Hair follicle dermal papilla cell (primary cell): Measurements from ENCODE around the gene FAM53C. TPM values are rescaled to one million over a fixed set of nuclear protein-coding genes. Genes with fewer than 3 reads are reported as not detected.

Experiments used
- total RNA-seq: library from RNA; depleted of rRNA; stranded (reverse); fragments of >200 nt; gene quantifications from 2 replicates; pipeline ENCODE4 v1.2.3, GENCODE V29; 2012

The FAM53C gene
- total RNA-seq: 37.0 and 46.6 TPM in 2 replicates

GRCh38 chr5:138337685-138338410 lies at the start of gene FAM53C:
FAM53C (plus strand) TSS chr5:138338266; CDS start chr5:138341336, 3,070 bp downstream.

GRCh38 chr5:138331449-138332368 lies 6.4 kb upstream of the FAM53C start, which contains the start of gene CDC25C:
CDC25C (minus strand) TSS chr5:138331804; CDS start chr5:138331180, 624 bp downstream.

GRCh38 chr5:138352071-138352721 lies 14.1 kb downstream of the FAM53C start, which contains the start of gene KDM3B:
KDM3B (plus strand) TSS chr5:138352685; CDS start chr5:138352796, 111 bp downstream.

Other genes with a start within 250 kb of the FAM53C start
- gene NME5, start 198.8 kb upstream of the FAM53C start, total RNA-seq: 1.7 and 1.8 TPM in 2 replicates
- gene BRD8, start 159.6 kb upstream of the FAM53C start, total RNA-seq: 29.0 and 42.4 TPM in 2 replicates
- gene KIF20A, start 159.2 kb upstream of the FAM53C start, total RNA-seq: 8.3 and 16.3 TPM in 2 replicates
- gene CDC23, start 124.9 kb upstream of the FAM53C start, total RNA-seq: 28.2 and 31.0 TPM in 2 replicates
- gene GFRA3, start 63.6 kb upstream of the FAM53C start, total RNA-seq: not detected in 2 replicates
- 0.65 and 1.3 TPM in 2 replicates for gene CDC25C, start 6.5 kb upstream of the FAM53C start, total RNA-seq
- gene KDM3B, start 14.4 kb downstream of the FAM53C start, total RNA-seq: 55.5 and 60.2 TPM in 2 replicates
- 16.1 and 19.4 TPM in 2 replicates for gene REEP2, start 100.8 kb downstream of the FAM53C start, total RNA-seq
- 0.97 and 2.4 TPM in 2 replicates for gene EGR1, start 127.2 kb downstream of the FAM53C start, total RNA-seq
- 110 and 128 TPM in 2 replicates for gene ETF1, start 205.0 kb downstream of the FAM53C start, total RNA-seq
- 342 and 357 TPM in 2 replicates for gene HSPA9, start 237.1 kb downstream of the FAM53C start, total RNA-seq